HG02840 (cell line): Measurements from ENCODE around the gene RNF225.
"Not testable (repeated sequence)": the region's sequence is repeated elsewhere in the genome, so short reads cannot be mapped to it uniquely, and the experiment has no call there.

Experiments used
- ATAC-seq: cut with Tn5 transposase; IDR thresholded peaks from one replicate; pipeline ENCODE4 v1.9.1; 2021; ENCODE audit warnings: mild to moderate bottlenecking, moderate library complexity, moderate number of reproducible peaks; ENCODE audit not compliant: unreplicated experiment, low FRiP score

Gene RNF225

GRCh38 chr19:58407658-58408151 is 12.2 kb downstream of the RNF225 start:
- no peak for ATAC-seq

GRCh38 chr19:58408152-58409009 is 12.9 kb downstream of the RNF225 start, which contains the start of gene ZNF584:
TSS of gene ZNF584 (plus strand) at chr19:58408649. CDS start at chr19:58409148, 499 bp downstream.
- peak; percentile 94 for ATAC-seq

GRCh38 chr19:58409010-58409790 is 13.7 kb downstream of the RNF225 start:
- peak; percentile 8 for ATAC-seq

- no peak for ATAC-seq
These were observed 21.1 kb downstream of the RNF225 start for GRCh38 chr19:58416604-58417003.

GRCh38 chr19:58417071-58417470 is 21.6 kb downstream of the RNF225 start:
- ATAC-seq: no peak

GRCh38 chr19:58428617-58429016 is 33.2 kb downstream of the RNF225 start:
- no peak for ATAC-seq

- no peak for ATAC-seq
These were observed 34.3 kb downstream of the RNF225 start for GRCh38 chr19:58429745-58430144.

- no peak for ATAC-seq
These were observed 38.8 kb downstream of the RNF225 start for GRCh38 chr19:58434217-58434616.

- peak; percentile 97 for ATAC-seq
These were observed 44.4 kb downstream of the RNF225 start, which contains the start of gene ZNF132 for GRCh38 chr19:58439576-58440554. TSS of gene ZNF132 (minus strand) at chr19:58440153. CDS start at chr19:58439821, 332 bp downstream.

- ATAC-seq: no peak
These were observed 45.1 kb downstream of the RNF225 start for GRCh38 chr19:58440556-58440955.

GRCh38 chr19:58442986-58443385 is 47.5 kb downstream of the RNF225 start:
- ATAC-seq: not testable (repeated sequence)
